K562 (cell line): ENCODE data around the gene POLRMT. TPM values are rescaled to one million over a fixed set of nuclear protein-coding genes. Genes with fewer than 3 reads are reported as not detected.

Experiments used
- BHLHE40 ChIP-seq: IDR thresholded peaks from 2 replicates; pipeline ENCODE4 v1.6.1; 2011; ENCODE audit warnings: low read length, improper control_type of control experiment
- GATAD2B ChIP-seq: fragments of 450-650 bp; IDR thresholded peaks from 2 replicates; pipeline ENCODE4 v1.6.1; 2017; ENCODE audit warnings: mild to moderate bottlenecking, borderline replicate concordance
- GTF2A2 ChIP-seq: IDR thresholded peaks from 2 replicates; pipeline ENCODE4 v1.6.1; 2016; ENCODE audit warnings: mild to moderate bottlenecking, missing genetic modification characterization, missing compliant biosample characterization
- HDAC6 ChIP-seq: IDR thresholded peaks from 2 replicates; pipeline ENCODE4 v1.6.1; 2012; ENCODE audit warnings: low read depth, mild to moderate bottlenecking, control low read depth, inconsistent platforms, low read length, moderate library complexity
- HSF4 ChIP-seq: fragments of 250-450 bp; sonication (Bioruptor Pico); IDR thresholded peaks from 2 replicates; pipeline ENCODE4 v2.1.2; 2022; ENCODE audit warnings: mild to moderate bottlenecking, moderate library complexity, borderline replicate concordance
- IRF1 ChIP-seq: sonication (generic); formaldehyde crosslinking; IDR thresholded peaks from 2 replicates; pipeline ENCODE4 v1.8.0; 2022; ENCODE audit warnings: missing genetic modification reagents, mild to moderate bottlenecking, borderline replicate concordance
- MEF2D ChIP-seq: conservative IDR thresholded peaks from 2 replicates; pipeline ENCODE4 v1.6.1; 2016; ENCODE audit warnings: low read depth, missing genetic modification characterization, missing compliant biosample characterization
- PYGO2 ChIP-seq: fragments of 450-650 bp; IDR thresholded peaks from 2 replicates; pipeline ENCODE4 v1.6.1; 2016; ENCODE audit warnings: mild to moderate bottlenecking, missing genetic modification characterization, moderate library complexity, missing compliant biosample characterization
- RB1 ChIP-seq: fragments of 450-650 bp; IDR thresholded peaks from 2 replicates; pipeline ENCODE4 v1.6.1; 2017; ENCODE audit warnings: low read depth, mild to moderate bottlenecking
- RERE ChIP-seq: sonication (generic); formaldehyde crosslinking; IDR thresholded peaks from 2 replicates; pipeline ENCODE4 v1.8.0; 2023; ENCODE audit warnings: missing genetic modification reagents, mild to moderate bottlenecking, borderline replicate concordance
- RREB1 ChIP-seq: fragments of 250-450 bp; sonication (Bioruptor Pico); IDR thresholded peaks from 2 replicates; pipeline ENCODE4 v1.4.0; 2020
- SMARCA4 ChIP-seq: fragments of 450-650 bp; IDR thresholded peaks from 2 replicates; pipeline ENCODE4 v1.6.1; 2016
- TBL1XR1 ChIP-seq, 2 experiments: IDR thresholded peaks; 2 replicates each; pipeline ENCODE4 v1.6.1; 2012; ENCODE audit warnings: improper control_type of control experiment in 2 of 2, low read length in 2 of 2, mild to moderate bottlenecking in 1 of 2
- ZBTB12 ChIP-seq: fragments of 250-450 bp; sonication (Bioruptor Pico); IDR thresholded peaks from 2 replicates; pipeline ENCODE4 v1.4.0; 2020
- polyA plus RNA-seq, 8 experiments: library from polyadenylated mRNA; depleted of rRNA in 4 of 8; stranded (reverse) in 5 of 8; unstranded in 3 of 8; fragments of >200 nt; fragmentation: Nextera tagmentation in 2 of 8; fragmentation: Illumina TruSeq in 1 of 8; extraction: Ambion mirVana in 2 of 8; extraction: Trizol in 1 of 8; gene quantifications; 2 replicates each; pipeline versions ENCODE4 v1.2.1 to v1.2.3, GENCODE V29; 2011 to 2014; ENCODE audit warnings: inconsistent platforms in 1 of 8, missing spikeins in 1 of 8
- total RNA-seq, 7 experiments: library from RNA; depleted of rRNA in 6 of 7; stranded (reverse); fragments of >200 nt in 6 of 7; fragmentation: Illumina TruSeq in 2 of 7; extraction: Trizol in 2 of 7; gene quantifications; 2 replicates each; pipeline versions ENCODE4 v1.2.1 to v1.2.3, GENCODE V29; 2011 to 2021; ENCODE audit warnings: low replicate concordance in 1 of 7

POLRMT gene
- total and polyA plus RNA-seq, 9 of the 15 experiments (the other 6 are each of a cell fraction or from before 2014, with no cell fraction given), result 30.3 to 144 (median 68.0) TPM

- TF ChIP-seq RREB1 (no peak), GATAD2B (no peak), HSF4 (CRISPR knock-in tag) (no peak), ZBTB12 (CRISPR knock-in tag) (no peak), IRF1 (CRISPR knock-in tag) (no peak), HDAC6 (no peak), MEF2D (tag) (no peak), SMARCA4 (no peak), BHLHE40 (no peak), RB1 (no peak), PYGO2 (no peak), TBL1XR1 (IDR thresholded peaks at IDR 0.05; ENCODE audit: low read length in 2 of 2) (no peak), RERE (no peak), GTF2A2 (tag) (no peak)
Observed at GRCh38 chr19:571566-571974, 61.8 kb downstream of the POLRMT start (continued).
